SK-N-MC (cell line): ENCODE data around the gene NINL.

Experiments
- DNase-seq: peaks from one replicate; pipeline ENCODE4 v3.0.0-alpha.2; 2011; ENCODE audit warnings: low read depth, low spot score
- H3K27ac ChIP-seq: fragments of 200-600 bp; sonication (generic); 2 replicates; pipeline ENCODE4 v1.5.1; 2016; ENCODE audit warnings: mixed run types
- H3K36me3 ChIP-seq: fragments of 200-600 bp; sonication (generic); 2 replicates; pipeline ENCODE4 v1.6.1; 2017; ENCODE audit warnings: antibody characterized with exemption, low read length, mixed read lengths; ENCODE audit not compliant: insufficient read depth
- H3K4me3 ChIP-seq: fragments of 200-600 bp; sonication (generic); 2 replicates; pipeline ENCODE4 v1.5.1; 2016
- H3K9ac ChIP-seq: fragments of 200-600 bp; sonication (generic); 2 replicates; pipeline ENCODE4 v1.8.0; 2017; ENCODE audit warnings: mixed run types, mixed read lengths; ENCODE audit not compliant: insufficient read length
- H3K9me3 ChIP-seq: fragments of 200-600 bp; sonication (generic); 2 replicates; pipeline ENCODE4 v1.6.1; 2017; ENCODE audit warnings: low read depth, mild to moderate bottlenecking, antibody characterized with exemption, low read length, moderate library complexity, mixed read lengths
- EZH2 ChIP-seq: fragments of 200-600 bp; sonication (generic); IDR thresholded peaks from one replicate; pipeline ENCODE4 v1.6.1; 2017; ENCODE audit warnings: antibody characterized with exemption
- FOXP2 ChIP-seq: optimal IDR thresholded peaks from 2 replicates; pipeline ENCODE3; 2011; ENCODE audit warnings: mild to moderate bottlenecking, moderate library complexity; ENCODE audit not compliant: insufficient read depth; ENCODE audit errors: extremely low read length, control extremely low read depth
- POLR2AphosphoS5 ChIP-seq: IDR thresholded peaks from 2 replicates; pipeline ENCODE4 v1.6.1; 2012; ENCODE audit warnings: mild to moderate bottlenecking, low read depth, low read length, borderline replicate concordance

NINL gene

GRCh38 chr20:25493137-25493536 lies 92.2 kb downstream of the NINL start:
- no peak overlapping the region for H3K27ac ChIP-seq
- no peak overlapping the region for H3K9ac ChIP-seq
- H3K36me3 ChIP-seq, result peaks cover 4% of the 10 kb centered on the region; the same call in 1 of the 2 replicates
- no peak for TF ChIP-seq EZH2
- no peak for TF ChIP-seq FOXP2
- TF ChIP-seq POLR2AphosphoS5, result no peak
- H3K9me3 ChIP-seq, result no peaks in the 10 kb centered on the region
- no peak for DNase-seq
- no peak overlapping the region for H3K4me3 ChIP-seq

- Histone ChIP-seq H3K9me3 (no peaks in the 10 kb centered on the region), H3K4me3 (no peak overlapping the region), H3K27ac (no peak overlapping the region), H3K9ac (no peak overlapping the region), H3K36me3 (peaks cover 13% of the 10 kb centered on the region)
- no peak for DNase-seq
- TF ChIP-seq POLR2AphosphoS5, result no peak
- no peak for TF ChIP-seq EZH2
- TF ChIP-seq FOXP2, result no peak
These were observed 93.8 kb downstream of the NINL start for GRCh38 chr20:25491446-25492038.

GRCh38 chr20:25490656-25491445 lies 94.5 kb downstream of the NINL start:
- DNase-seq, result no peak
- no peak overlapping the region for H3K9ac ChIP-seq

GRCh38 chr20:25489221-25489871 lies 96.0 kb downstream of the NINL start:
- Histone ChIP-seq H3K9ac (no peak overlapping the region), H3K27ac (no peak overlapping the region), H3K4me3 (no peak overlapping the region), H3K9me3 (no peaks in the 10 kb centered on the region), H3K36me3 (peaks cover 23% of the 10 kb centered on the region)
- TF ChIP-seq POLR2AphosphoS5, result no peak
- no peak for TF ChIP-seq FOXP2
- TF ChIP-seq EZH2, result no peak
- no peak for DNase-seq

More at GRCh38 chr20:25490656-25491445, 94.5 kb downstream of the NINL start:
- TF ChIP-seq POLR2AphosphoS5, result no peak
- no peak for TF ChIP-seq FOXP2
- TF ChIP-seq EZH2, result no peak
- Histone ChIP-seq H3K4me3 (no peak overlapping the region), H3K27ac (no peak overlapping the region), H3K9me3 (no peaks in the 10 kb centered on the region), H3K36me3 (peaks cover 13% of the 10 kb centered on the region)

GRCh38 chr20:25487975-25488374 lies 97.4 kb downstream of the NINL start:
- H3K36me3 ChIP-seq, result peaks cover 24% of the 10 kb centered on the region
- no peak for DNase-seq
- H3K27ac ChIP-seq, result no peak overlapping the region
- no peak for TF ChIP-seq POLR2AphosphoS5
- TF ChIP-seq FOXP2, result no peak
- TF ChIP-seq EZH2, result no peak
- H3K9ac ChIP-seq, result no peak overlapping the region
- H3K4me3 ChIP-seq, result no peak overlapping the region
- no peaks in the 10 kb centered on the region for H3K9me3 ChIP-seq

- no peak overlapping the region for H3K27ac ChIP-seq
- TF ChIP-seq POLR2AphosphoS5, result no peak
- TF ChIP-seq FOXP2, result no peak
- TF ChIP-seq EZH2, result no peak
These were observed 98.0 kb downstream of the NINL start for GRCh38 chr20:25487306-25487705.

GRCh38 chr20:25486377-25486776 lies 99.0 kb downstream of the NINL start:
- DNase-seq, result no peak
- H3K27ac ChIP-seq, result no peak overlapping the region
- TF ChIP-seq EZH2 (no peak), POLR2AphosphoS5 (no peak), FOXP2 (no peak)
- no peaks in the 10 kb centered on the region for H3K9me3 ChIP-seq
- H3K4me3 ChIP-seq, result no peak overlapping the region
- no peak overlapping the region for H3K9ac ChIP-seq
- peaks cover 30% of the 10 kb centered on the region for H3K36me3 ChIP-seq

More at GRCh38 chr20:25487306-25487705, 98.0 kb downstream of the NINL start:
- Histone ChIP-seq H3K9ac (no peak overlapping the region), H3K9me3 (no peaks in the 10 kb centered on the region), H3K4me3 (no peak overlapping the region), H3K36me3 (peaks cover 24% of the 10 kb centered on the region)
- no peak for DNase-seq

GRCh38 chr20:25485872-25486271 lies 99.5 kb downstream of the NINL start:
- no peak overlapping the region for H3K27ac ChIP-seq
- H3K9ac ChIP-seq, result no peak overlapping the region
- no peak overlapping the region for H3K4me3 ChIP-seq
- H3K9me3 ChIP-seq, result no peaks in the 10 kb centered on the region
- DNase-seq, result no peak
- H3K36me3 ChIP-seq, result peaks cover 35% of the 10 kb centered on the region
- TF ChIP-seq FOXP2 (no peak), EZH2 (no peak), POLR2AphosphoS5 (no peak)
